Upper lobe of left lung (tissue), 6 donors: Measurements from ENCODE around the gene BOD1L2. TPM values are rescaled to one million over a fixed set of nuclear protein-coding genes. Genes with fewer than 3 reads are reported as not detected.
A peak's percentile ranks its signal among the peaks of the same experiment; 100 is the strongest.

Experiments
- ATAC-seq, 2 donors: fragments of 200-7000 bp; cut with Tn5 transposase; one replicate each; pipeline ENCODE4 v1.9.1; 2022; ENCODE audit warnings: mild to moderate bottlenecking in 2 of 2, moderate library complexity in 2 of 2; ENCODE audit not compliant: low FRiP score in 2 of 2
- DNase-seq, 2 donors: peaks; one replicate each; pipeline ENCODE4 v3.0.0-alpha.2; 2019 to 2020
- H3K27ac ChIP-seq, 4 donors: fragments of 200-600 bp; sonication (generic); one replicate each; pipeline ENCODE4 v1.5.1; 2016 to 2019
- H3K27me3 ChIP-seq, 4 donors: fragments of 200-600 bp; sonication (generic); one replicate each; pipeline ENCODE4 v1.5.1; 2017 to 2019
- H3K36me3 ChIP-seq, 4 donors: fragments of 200-600 bp; sonication (generic); one replicate each; pipeline ENCODE4 v1.5.1; 2016 to 2019
- H3K4me1 ChIP-seq, 4 donors: fragments of 200-600 bp; sonication (generic); one replicate each; pipeline ENCODE4 v1.5.1; 2018 to 2019
- H3K4me3 ChIP-seq, 4 donors: fragments of 200-600 bp; sonication (generic); one replicate each; pipeline ENCODE4 v1.5.1; 2017 to 2019; ENCODE audit warnings: mild to moderate bottlenecking in 2 of 4, moderate library complexity in 1 of 4
- H3K9me3 ChIP-seq, 4 donors: fragments of 200-600 bp; sonication (generic); one replicate each; pipeline ENCODE4 v1.5.1; 2018 to 2019
- CTCF ChIP-seq, 6 experiments: fragments of 450-650 bp in 4 of 6; fragments of 200-600 bp in 2 of 6; sonication (generic) in 2 of 6; IDR thresholded peaks; one replicate each; pipeline ENCODE4 v1.5.1; 2016 to 2019; ENCODE audit warnings: antibody characterized with exemption in 6 of 6
- EP300 ChIP-seq, 4 donors: sonication (generic); formaldehyde crosslinking; IDR thresholded peaks; one replicate each; pipeline ENCODE4 v1.5.1; 2017; ENCODE audit warnings: antibody characterized with exemption in 4 of 4, control low read depth in 2 of 4
- POLR2A ChIP-seq, 4 donors: fragments of 450-650 bp; IDR thresholded peaks; one replicate each; pipeline ENCODE4 v1.5.1; 2016 to 2017; ENCODE audit warnings: antibody characterized with exemption in 4 of 4, mild to moderate bottlenecking in 2 of 4
- POLR2AphosphoS5 ChIP-seq, 2 donors: sonication (generic); formaldehyde crosslinking; IDR thresholded peaks; one replicate each; pipeline ENCODE4 v1.5.1; 2017; ENCODE audit warnings: antibody characterized with exemption in 2 of 2
- WGBS, 2 donors: methylation state at CpG; one replicate each; pipeline ENCODE4 v1.1.5; 2017 to 2018; 5-methylcytosine and 5-hydroxymethylcytosine counted together
- total RNA-seq, 6 donors: library from RNA; depleted of rRNA in 4 of 6; stranded (reverse); fragments of >200 nt in 4 of 6; gene quantifications; one replicate each; pipeline versions ENCODE4 v1.1.0 to v1.2.1, GENCODE V29; 2016 to 2021
- donor health status: DM: no; HTN: no; CAD: no; lungs with moderate emphysema.
- donor health status: DM: no; HTN: yes; CAD: no; lungs with severe emphysema.

BOD1L2 gene
- total RNA-seq, 6 donors from 2014 or later, result not detected

GRCh38 chr18:57116598-57117132 lies 30.2 kb upstream of the BOD1L2 start:
- Histone ChIP-seq H3K27me3 (peaks cover 0 to 3% (median under 1%) of the 10 kb centered on the region in 4 donors), H3K9me3 (no peaks in the 10 kb centered on the region), H3K4me3 (no peak overlapping the region), H3K4me1 (peaks cover 0 to 5% (median 0%) of the 10 kb centered on the region in 4 donors), H3K36me3 (no peaks in the 10 kb centered on the region), H3K27ac (no peak overlapping the region)
- 63 to 66% methylated on average over 7 of the region's 7 CpGs for WGBS, 2 donors
- ATAC-seq, result peak; percentile 12 to 51
- peak in 1 of 2 donors; percentile 30 for DNase-seq
- TF ChIP-seq CTCF (IDR thresholded peaks at IDR 0.05), result no peak
- no peak for TF ChIP-seq POLR2AphosphoS5 (IDR thresholded peaks at IDR 0.05)

- ATAC-seq, result no peak
- DNase-seq, result peak in 1 of 2 donors; percentile 68
- WGBS, 2 donors, result 7 to 8% methylated on average over 8 to 22 of the region's 33 CpGs
- peaks cover 0 to 7% (median 0%) of the 10 kb centered on the region in 4 donors for H3K4me1 ChIP-seq
- H3K27me3 ChIP-seq, result peaks cover 0 to 5% (median 1%) of the 10 kb centered on the region in 4 donors
- H3K4me3 ChIP-seq, result no peak overlapping the region
- no peak overlapping the region for H3K27ac ChIP-seq
- H3K9me3 ChIP-seq, result no peaks in the 10 kb centered on the region
- H3K36me3 ChIP-seq, result no peaks in the 10 kb centered on the region
- TF ChIP-seq POLR2AphosphoS5 (IDR thresholded peaks at IDR 0.05) (no peak), EP300 (IDR thresholded peaks at IDR 0.05) (no peak), POLR2A (IDR thresholded peaks at IDR 0.05) (no peak), CTCF (IDR thresholded peaks at IDR 0.05) (no peak)
Observed at GRCh38 chr18:57121542-57122112, 25.3 kb upstream of the BOD1L2 start.

DNA sequence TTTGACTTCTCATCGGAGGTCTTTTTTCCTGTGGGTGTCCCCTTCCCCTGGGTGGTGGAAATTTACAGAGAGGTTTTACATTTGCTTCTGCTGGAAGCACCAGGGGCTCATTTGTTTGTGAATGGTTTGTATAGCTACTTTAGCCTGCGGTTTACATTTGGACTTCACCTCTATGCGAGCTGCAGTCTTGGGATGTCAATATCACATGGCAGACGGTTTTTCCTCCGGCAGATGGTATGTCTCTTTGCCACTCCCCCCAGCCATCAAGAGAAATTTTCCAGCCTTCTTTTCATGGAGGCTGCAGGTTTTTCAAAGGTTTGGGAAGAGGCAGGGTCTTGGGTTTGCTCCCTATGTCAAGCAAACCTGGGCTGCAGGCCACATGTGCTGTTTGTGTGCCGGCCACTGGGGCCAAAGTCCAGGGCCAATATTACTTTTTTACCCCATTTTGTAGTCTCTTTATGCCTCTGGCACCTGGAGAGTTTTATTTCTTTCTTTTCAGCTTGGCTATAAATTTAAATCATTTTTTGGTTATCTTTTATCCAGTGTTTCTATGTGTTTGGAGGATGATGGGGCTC lies 23.9 kb upstream of the BOD1L2 start:
- no peak for ATAC-seq
- no peak overlapping the region for H3K4me3 ChIP-seq
- no peak for DNase-seq
- peaks cover 0 to 7% (median 0%) of the 10 kb centered on the region in 4 donors for H3K4me1 ChIP-seq
- TF ChIP-seq CTCF (IDR thresholded peaks at IDR 0.05), result no peak
- TF ChIP-seq POLR2AphosphoS5 (IDR thresholded peaks at IDR 0.05), result no peak
- no peak for TF ChIP-seq EP300 (IDR thresholded peaks at IDR 0.05)
- no peak for TF ChIP-seq POLR2A (IDR thresholded peaks at IDR 0.05)
- peaks cover 0 to 5% (median 1%) of the 10 kb centered on the region in 4 donors for H3K27me3 ChIP-seq
- H3K36me3 ChIP-seq, result no peaks in the 10 kb centered on the region
- no peak overlapping the region for H3K27ac ChIP-seq
- WGBS, 2 donors, result 12 to 39% methylated on average over 6 of the region's 6 CpGs
- no peaks in the 10 kb centered on the region for H3K9me3 ChIP-seq

DNA sequence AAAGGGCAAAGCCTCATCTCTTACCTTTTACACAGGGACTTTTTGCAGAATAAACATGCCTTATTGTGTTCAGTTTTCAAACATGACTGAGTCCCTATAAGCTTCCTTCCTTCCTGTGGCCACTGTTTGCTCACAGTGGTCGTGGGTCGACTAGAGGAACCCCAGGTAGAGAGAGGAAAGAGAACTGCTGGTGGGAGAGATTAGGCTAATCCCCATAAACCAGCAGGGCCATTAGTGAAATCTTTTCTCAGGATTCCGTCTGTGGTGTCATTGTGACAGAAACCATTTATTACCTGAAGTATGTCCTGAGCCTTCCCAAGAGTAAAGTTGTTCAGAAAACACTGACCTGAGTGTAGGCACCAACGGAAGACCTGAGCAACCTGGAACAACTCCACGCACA lies 21.3 kb upstream of the BOD1L2 start:
- H3K27ac ChIP-seq, result no peak overlapping the region
- DNase-seq (no peak), ATAC-seq (no peak)
- 32 to 52% methylated on average over 5 of the region's 5 CpGs for whole genome bisulfite sequencing, 2 donors
- no peak overlapping the region for H3K4me3 ChIP-seq
- no peaks in the 10 kb centered on the region for H3K36me3 ChIP-seq
- peaks cover 0 to 7% (median 0%) of the 10 kb centered on the region in 4 donors for H3K4me1 ChIP-seq
- H3K27me3 ChIP-seq, result peaks cover 0 to 5% (median 1%) of the 10 kb centered on the region in 4 donors
- TF ChIP-seq CTCF (IDR thresholded peaks at IDR 0.05) (no peak), EP300 (IDR thresholded peaks at IDR 0.05) (no peak), POLR2AphosphoS5 (IDR thresholded peaks at IDR 0.05) (no peak), POLR2A (IDR thresholded peaks at IDR 0.05) (no peak)
- no peaks in the 10 kb centered on the region for H3K9me3 ChIP-seq
